Measurements from ENCODE around the gene TBC1D8. TPM values are rescaled to one million over a fixed set of nuclear protein-coding genes. Genes with fewer than 3 reads are reported as not detected.

The TBC1D8 gene
- total and polyA plus RNA-seq, 2 of the 13 experiments (the other 11 are each of a cell fraction or from before 2014, with no cell fraction given) = 45.1 to 95.4 TPM

DNA sequence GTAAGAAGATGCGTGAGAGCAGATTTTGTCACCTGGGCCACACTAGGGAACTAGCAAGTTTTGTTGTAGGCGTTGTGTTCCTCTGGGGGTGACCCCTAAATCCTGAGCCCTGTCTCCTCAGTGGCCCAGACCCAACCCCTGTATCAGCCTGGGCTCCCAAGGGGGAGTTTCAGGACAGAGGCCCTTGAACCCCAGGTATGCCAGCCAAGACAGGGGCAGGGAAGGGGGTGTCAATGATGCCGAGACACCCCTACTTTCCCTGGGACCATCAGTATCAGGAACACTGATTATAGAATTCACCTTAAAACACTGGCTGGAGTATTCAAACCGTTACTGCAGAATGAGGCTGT lies 188.2 kb downstream of the TBC1D8 start:
- no peak overlapping the region for H3K27ac ChIP-seq (ENCODE audit: extremely low read length, insufficient read depth, low read length)
- no peak for TF ChIP-seq FOXO4 (CRISPR knock-in tag; conservative IDR thresholded peaks at IDR 0.05)
- TF ChIP-seq CHD4 (IDR thresholded peaks at IDR 0.05; ENCODE audit: borderline replicate concordance, low read length) = no peak
- TF ChIP-seq RFXANK (CRISPR knock-in tag; IDR thresholded peaks at IDR 0.05) = no peak
- TF ChIP-seq, protein P1, sequence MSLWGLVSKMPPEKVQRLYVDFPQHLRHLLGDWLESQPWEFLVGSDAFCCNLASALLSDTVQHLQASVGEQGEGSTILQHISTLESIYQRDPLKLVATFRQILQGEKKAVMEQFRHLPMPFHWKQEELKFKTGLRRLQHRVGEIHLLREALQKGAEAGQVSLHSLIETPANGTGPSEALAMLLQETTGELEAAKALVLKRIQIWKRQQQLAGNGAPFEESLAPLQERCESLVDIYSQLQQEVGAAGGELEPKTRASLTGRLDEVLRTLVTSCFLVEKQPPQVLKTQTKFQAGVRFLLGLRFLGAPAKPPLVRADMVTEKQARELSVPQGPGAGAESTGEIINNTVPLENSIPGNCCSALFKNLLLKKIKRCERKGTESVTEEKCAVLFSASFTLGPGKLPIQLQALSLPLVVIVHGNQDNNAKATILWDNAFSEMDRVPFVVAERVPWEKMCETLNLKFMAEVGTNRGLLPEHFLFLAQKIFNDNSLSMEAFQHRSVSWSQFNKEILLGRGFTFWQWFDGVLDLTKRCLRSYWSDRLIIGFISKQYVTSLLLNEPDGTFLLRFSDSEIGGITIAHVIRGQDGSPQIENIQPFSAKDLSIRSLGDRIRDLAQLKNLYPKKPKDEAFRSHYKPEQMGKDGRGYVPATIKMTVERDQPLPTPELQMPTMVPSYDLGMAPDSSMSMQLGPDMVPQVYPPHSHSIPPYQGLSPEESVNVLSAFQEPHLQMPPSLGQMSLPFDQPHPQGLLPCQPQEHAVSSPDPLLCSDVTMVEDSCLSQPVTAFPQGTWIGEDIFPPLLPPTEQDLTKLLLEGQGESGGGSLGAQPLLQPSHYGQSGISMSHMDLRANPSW (CRISPR knock-in tag; IDR thresholded peaks at IDR 0.05; ENCODE audit: borderline replicate concordance) = no peak
- TF ChIP-seq KDM4B (CRISPR knock-in tag; IDR thresholded peaks at IDR 0.05) = no peak
- TF ChIP-seq SMAD3 (CRISPR knock-in tag; IDR thresholded peaks at IDR 0.05) = no peak
- no peak for TF ChIP-seq ZNF557 (CRISPR knock-in tag; IDR thresholded peaks at IDR 0.05)
- no peak for TF ChIP-seq SALL1 (CRISPR knock-in tag; IDR thresholded peaks at IDR 0.05)
- no peak for TF ChIP-seq ZNF740 (CRISPR knock-in tag; IDR thresholded peaks at IDR 0.05)
- no peak for TF ChIP-seq RFXAP (CRISPR knock-in tag; IDR thresholded peaks at IDR 0.05; ENCODE audit: borderline replicate concordance)
- TF ChIP-seq ZNF451 (CRISPR knock-in tag; IDR thresholded peaks at IDR 0.05) = no peak
- BruUV-seq (replicated peaks) = no TSS peak
- no peaks in the 10 kb centered on the region for H3K9me3 ChIP-seq (ENCODE audit: low read length)
- POLR2A ChIA-PET = no interaction called here
- DNase-seq (ENCODE audit: low spot score) = no peak
- no peaks in the 10 kb centered on the region for H3K27me3 ChIP-seq (ENCODE audit: control insufficient read depth in 1 of 2, insufficient read depth in 2 of 2, low read length in 2 of 2)
- no peaks in the 10 kb centered on the region for H3K79me2 ChIP-seq (ENCODE audit: insufficient read depth, low read length)
- no peak overlapping the region for H2AFZ ChIP-seq (ENCODE audit: low read length)
- intact Hi-C loops (cut with micrococcal nuclease; ENCODE audit: unreplicated experiment) (no loop called here), in situ Hi-C loops (cut with HindIII; ENCODE audit: extremely low pct_ligation_motif_present, low pct_unique_long_range_greater_than_20kb) (no loop called here)
- H3K4me3 ChIP-seq (replicated peaks in 1 of 3; ENCODE audit: insufficient read depth in 1 of 3, low read depth in 2 of 3, low read length in 3 of 3) = no peak overlapping the region
- H3K4me1 ChIP-seq (ENCODE audit: insufficient read depth, low read length) = no peaks in the 10 kb centered on the region
- CTCF ChIA-PET (ENCODE audit: low intra/inter-chr PET ratio, low total read pairs) = no interaction called here
- no peak for FAIRE-seq
- no peak for ATAC-seq
- no peak overlapping the region for H3K9ac ChIP-seq (ENCODE audit: insufficient read depth, low read depth, low read length)
- H3K4me2 ChIP-seq (ENCODE audit: low read depth, low read length) = no peak overlapping the region
- WGBS (ENCODE audit: low lambda C conversion rate) = 73% methylated on average over 4 of the region's 4 CpGs
- no peaks in the 10 kb centered on the region for H4K20me1 ChIP-seq (ENCODE audit: insufficient read depth, low read length)
- H3K36me3 ChIP-seq (replicated peaks in 1 of 2; ENCODE audit: control insufficient read depth in 1 of 2, insufficient read depth in 2 of 2, low read length in 2 of 2) = peaks cover 17 to 42% of the 10 kb centered on the region in 2 experiments

Measured in HepG2 (cell line).